Measurements from ENCODE around the gene C1orf226. TPM values are rescaled to one million over a fixed set of nuclear protein-coding genes. Genes with fewer than 3 reads are reported as not detected.

The C1orf226 gene
- total and polyA plus RNA-seq, 4 experiments from 2014 or later, result not detected

DNA sequence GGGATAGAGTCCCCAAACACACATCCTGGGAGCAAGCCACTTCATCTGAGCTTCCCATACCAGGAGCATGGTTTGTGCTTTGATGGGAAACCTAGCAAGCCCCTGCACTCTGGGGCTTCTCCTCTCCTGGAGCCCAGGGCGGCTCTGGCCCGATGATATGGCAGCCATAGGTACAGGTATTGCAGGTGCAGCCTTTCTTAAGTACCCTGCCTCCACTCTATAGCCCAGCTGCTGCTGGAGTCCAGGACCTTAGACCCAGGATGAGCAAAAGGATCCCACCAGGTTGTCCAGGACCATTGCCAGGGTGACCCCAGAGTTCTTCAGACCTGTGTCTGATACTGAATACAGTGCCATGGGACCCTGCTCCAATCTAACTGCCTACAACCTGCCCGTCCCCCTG lies 4.2 kb downstream of the C1orf226 start:
- ChIA-PET CTCF (ENCODE audit: partially characterized antibody) (no interaction called here), POLR2A (ENCODE audit: partially characterized antibody) (no interaction called here)
- Histone ChIP-seq H3K4me3 (ENCODE audit: low read length in 2 of 2) (no peak overlapping the region), H3K36me3 (ENCODE audit: insufficient read depth, low read length) (no peaks in the 10 kb centered on the region), H3K9me3 (ENCODE audit: control insufficient read depth in 1 of 2, low read length in 2 of 2) (no peaks in the 10 kb centered on the region), H3K27ac (ENCODE audit: low read depth, low read length) (no peak overlapping the region), H3K4me1 (ENCODE audit: insufficient read depth, low read length) (no peaks in the 10 kb centered on the region), H3K27me3 (ENCODE audit: insufficient read depth, low read length) (no peaks in the 10 kb centered on the region)
- DNase-seq, result no peak
- Mint-ChIP-seq H3K4me1 (peaks cover 0 to 2% (median 0%) of the 10 kb centered on the region in 4 donors), H3K36me3 (no peaks in the 10 kb centered on the region), H3K9me3 (no peaks in the 10 kb centered on the region), H3K27ac (no peak overlapping the region), H3K4me3 (no peak overlapping the region), H3K27me3 (peaks cover 5 to 19% of the 10 kb centered on the region in 2 donors)
- intact Hi-C loops (cut with micrococcal nuclease), result no loop called here

DNA sequence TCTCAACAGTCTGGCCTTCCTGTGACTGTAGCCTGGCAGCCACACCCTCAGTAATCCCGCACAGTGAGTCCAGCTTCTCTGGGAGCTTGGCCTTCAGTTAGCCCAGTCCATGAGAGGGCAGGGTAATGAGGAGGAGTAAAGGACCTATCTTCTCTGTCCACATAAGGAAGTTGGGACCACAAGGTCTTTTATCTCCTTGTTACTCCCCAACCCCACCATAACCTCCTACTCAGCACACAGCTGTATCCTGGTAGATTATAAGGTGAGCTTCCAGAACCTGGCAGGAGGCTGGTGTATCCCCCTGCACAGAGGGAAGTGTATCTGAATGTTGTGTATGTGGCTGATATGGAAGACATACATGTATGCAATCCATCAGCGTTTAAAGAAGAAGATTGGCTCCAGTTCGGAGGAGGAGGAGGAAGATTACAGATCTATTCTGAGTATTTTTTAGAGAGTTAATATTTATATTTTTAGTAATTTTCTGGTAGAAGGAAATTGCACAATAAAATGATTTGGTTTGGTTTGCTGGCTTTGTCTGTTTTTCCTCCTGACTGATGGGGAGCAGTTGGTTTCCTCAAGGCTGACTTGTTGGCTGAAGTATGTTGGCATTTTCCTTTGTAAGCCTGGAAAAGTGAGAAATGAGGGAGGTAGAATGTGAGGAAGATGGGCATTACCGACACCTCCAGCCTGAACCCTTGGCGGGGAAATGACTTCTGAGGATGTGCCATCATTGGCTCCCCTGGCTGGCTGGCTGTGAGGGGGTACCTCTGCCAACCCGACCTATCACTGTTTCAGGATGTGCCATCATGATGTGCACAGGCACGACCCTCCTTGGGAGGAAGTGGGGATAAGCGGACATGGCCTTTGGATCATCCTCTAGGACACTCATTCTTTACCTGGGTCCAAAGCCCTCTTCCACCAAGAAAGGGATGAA lies 5.0 kb downstream of the C1orf226 start:
- Histone ChIP-seq H3K36me3 (ENCODE audit: insufficient read depth, low read length) (no peaks in the 10 kb centered on the region), H3K9me3 (ENCODE audit: control insufficient read depth in 1 of 2, low read length in 2 of 2) (no peaks in the 10 kb centered on the region), H3K27ac (ENCODE audit: low read depth, low read length) (no peak overlapping the region), H3K27me3 (ENCODE audit: insufficient read depth, low read length) (no peaks in the 10 kb centered on the region), H3K4me3 (ENCODE audit: low read length in 2 of 2) (no peak overlapping the region), H3K4me1 (ENCODE audit: insufficient read depth, low read length) (no peaks in the 10 kb centered on the region)
- no peak overlapping the region for H3K4me3 Mint-ChIP-seq
- peaks cover 0 to 2% (median 0%) of the 10 kb centered on the region in 4 donors for H3K4me1 Mint-ChIP-seq
- CTCF ChIA-PET (ENCODE audit: partially characterized antibody), result no interaction called here
- no peak overlapping the region for H3K27ac Mint-ChIP-seq
- no peak for DNase-seq
- H3K9me3 Mint-ChIP-seq, result no peaks in the 10 kb centered on the region
- H3K36me3 Mint-ChIP-seq, result no peaks in the 10 kb centered on the region
- intact Hi-C loops (cut with micrococcal nuclease), result no loop called here
- POLR2A ChIA-PET (ENCODE audit: partially characterized antibody), result no interaction called here
- H3K27me3 Mint-ChIP-seq, result peaks cover 7 to 20% of the 10 kb centered on the region in 2 donors

DNA sequence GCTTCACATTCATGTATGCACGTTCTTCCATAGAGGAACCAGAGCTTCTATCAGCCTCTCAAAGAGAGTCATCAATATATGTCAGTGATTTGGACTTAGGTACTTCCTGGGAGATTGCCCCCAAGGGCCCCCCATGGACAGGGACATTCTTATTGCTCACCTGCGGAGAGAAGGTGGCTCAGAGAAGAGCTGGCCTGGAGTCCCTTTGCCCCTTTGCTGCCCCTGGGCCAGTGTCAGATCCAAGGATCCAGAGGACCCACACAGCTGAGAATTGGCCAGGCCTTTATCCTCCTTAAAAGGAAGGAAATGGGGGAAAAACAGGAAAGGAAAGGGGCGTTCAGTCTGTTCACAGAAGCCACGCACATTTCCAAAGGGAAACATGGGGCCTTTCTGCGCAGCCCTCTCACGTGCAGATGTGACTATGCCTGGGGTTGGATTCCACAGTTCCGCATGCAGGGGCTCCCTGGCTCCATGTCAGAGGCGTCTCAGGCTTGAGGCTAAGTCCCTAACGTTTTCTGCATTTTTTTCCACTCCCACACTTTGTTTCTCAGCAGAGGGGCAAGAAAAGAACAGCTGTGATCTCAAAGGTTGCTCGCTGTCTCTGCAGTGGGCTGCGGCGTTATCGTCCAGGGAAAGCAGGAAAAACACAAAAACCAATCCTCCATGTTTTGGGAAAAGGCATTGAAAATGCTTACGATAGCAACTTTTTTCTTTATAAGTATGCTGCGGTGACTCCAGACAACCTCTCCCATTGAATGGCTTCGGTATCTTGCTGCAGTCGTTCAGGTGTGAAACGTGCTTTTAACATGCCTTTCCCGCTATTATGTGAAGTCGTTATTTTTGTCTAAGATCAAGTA lies 5.9 kb downstream of the C1orf226 start:
- Mint-ChIP-seq H3K9me3 (no peaks in the 10 kb centered on the region), H3K27ac (no peak overlapping the region), H3K4me3 (no peak overlapping the region), H3K36me3 (no peaks in the 10 kb centered on the region), H3K4me1 (peaks cover 0 to 6% (median 0%) of the 10 kb centered on the region in 4 donors), H3K27me3 (peaks cover 7 to 20% of the 10 kb centered on the region in 2 donors)
- no peaks in the 10 kb centered on the region for H3K36me3 ChIP-seq (ENCODE audit: insufficient read depth, low read length)
- intact Hi-C loops (cut with micrococcal nuclease), result no loop called here
- CTCF ChIA-PET (ENCODE audit: partially characterized antibody), result no interaction called here
- H3K4me1 ChIP-seq (ENCODE audit: insufficient read depth, low read length), result no peaks in the 10 kb centered on the region
- POLR2A ChIA-PET (ENCODE audit: partially characterized antibody), result no interaction called here
- no peak overlapping the region for H3K27ac ChIP-seq (ENCODE audit: low read depth, low read length)
- H3K4me3 ChIP-seq (ENCODE audit: low read length in 2 of 2), result no peak overlapping the region
- H3K9me3 ChIP-seq (ENCODE audit: control insufficient read depth in 1 of 2, low read length in 2 of 2), result no peaks in the 10 kb centered on the region
- H3K27me3 ChIP-seq (ENCODE audit: insufficient read depth, low read length), result no peaks in the 10 kb centered on the region
- DNase-seq, result no peak

DNA sequence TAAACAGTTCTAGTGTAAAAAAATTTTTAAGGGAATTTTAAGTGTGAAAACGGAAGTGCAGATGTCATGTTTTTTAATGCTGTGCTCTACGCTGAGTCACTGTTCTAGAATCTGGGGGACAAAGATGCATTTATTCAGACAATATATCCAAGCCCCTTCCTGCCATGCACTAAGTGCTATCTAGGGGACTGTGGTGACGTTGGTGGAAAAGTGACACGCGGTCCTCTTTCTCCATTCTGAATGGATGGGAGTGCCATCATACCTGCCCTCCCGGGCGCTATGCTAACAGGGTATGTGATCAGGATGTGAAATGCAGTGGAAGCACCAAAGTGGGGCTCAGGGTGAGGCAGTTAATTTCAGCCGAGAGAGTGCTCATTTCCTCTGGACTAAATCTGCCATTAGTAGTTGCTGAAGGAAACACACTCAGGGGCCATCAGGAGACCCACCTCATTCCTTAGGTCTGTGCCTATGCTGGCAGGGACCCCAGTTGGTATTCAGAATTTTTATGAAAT lies 6.6 kb downstream of the C1orf226 start:
- Histone ChIP-seq H3K9me3 (ENCODE audit: control insufficient read depth in 1 of 2, low read length in 2 of 2) (no peaks in the 10 kb centered on the region), H3K4me1 (ENCODE audit: insufficient read depth, low read length) (no peaks in the 10 kb centered on the region), H3K4me3 (ENCODE audit: low read length in 2 of 2) (no peak overlapping the region), H3K27ac (ENCODE audit: low read depth, low read length) (no peak overlapping the region), H3K36me3 (ENCODE audit: insufficient read depth, low read length) (no peaks in the 10 kb centered on the region), H3K27me3 (ENCODE audit: insufficient read depth, low read length) (no peaks in the 10 kb centered on the region)
- intact Hi-C loops (cut with micrococcal nuclease), result no loop called here
- Mint-ChIP-seq H3K27me3 (peaks cover 8 to 20% of the 10 kb centered on the region in 2 donors), H3K9me3 (no peaks in the 10 kb centered on the region), H3K4me3 (no peak overlapping the region), H3K36me3 (no peaks in the 10 kb centered on the region), H3K27ac (no peak overlapping the region), H3K4me1 (peaks cover 0 to 6% (median 0%) of the 10 kb centered on the region in 4 donors)
- CTCF ChIA-PET (ENCODE audit: partially characterized antibody), result no interaction called here
- no peak for DNase-seq
- POLR2A ChIA-PET (ENCODE audit: partially characterized antibody), result no interaction called here

DNA sequence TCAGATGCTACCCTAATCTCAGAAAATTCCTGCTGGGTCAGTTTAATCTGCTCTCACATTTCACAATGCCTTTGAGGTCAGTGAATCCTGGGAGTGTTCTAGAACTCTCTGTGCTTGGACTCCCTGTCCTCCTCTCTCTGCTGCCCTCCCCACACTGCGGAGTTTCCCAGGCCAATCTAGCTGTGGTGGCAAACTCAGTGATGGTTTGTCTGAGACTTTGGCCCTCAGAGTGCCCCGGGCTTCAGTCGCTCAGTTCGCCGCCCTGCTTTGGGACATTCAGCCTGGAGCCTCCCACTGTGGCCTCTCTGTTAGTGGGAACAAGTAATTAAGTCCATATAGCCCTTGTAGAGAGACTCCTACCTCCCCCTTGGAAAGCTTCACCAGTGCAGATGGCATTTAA lies 7.1 kb downstream of the C1orf226 start:
- no peak for DNase-seq
- ChIA-PET CTCF (ENCODE audit: partially characterized antibody) (no interaction called here), POLR2A (ENCODE audit: partially characterized antibody) (no interaction called here)
- Histone ChIP-seq H3K27ac (ENCODE audit: low read depth, low read length) (no peak overlapping the region), H3K9me3 (ENCODE audit: control insufficient read depth in 1 of 2, low read length in 2 of 2) (no peaks in the 10 kb centered on the region), H3K4me3 (ENCODE audit: low read length in 2 of 2) (no peak overlapping the region), H3K36me3 (ENCODE audit: insufficient read depth, low read length) (no peaks in the 10 kb centered on the region), H3K27me3 (ENCODE audit: insufficient read depth, low read length) (no peaks in the 10 kb centered on the region), H3K4me1 (ENCODE audit: insufficient read depth, low read length) (no peaks in the 10 kb centered on the region)
- Mint-ChIP-seq H3K36me3 (no peaks in the 10 kb centered on the region), H3K27me3 (peaks cover 8 to 20% of the 10 kb centered on the region in 2 donors), H3K27ac (no peak overlapping the region), H3K4me3 (no peak overlapping the region), H3K9me3 (no peaks in the 10 kb centered on the region), H3K4me1 (peaks cover 0 to 6% (median 0%) of the 10 kb centered on the region in 4 donors)
- intact Hi-C loops (cut with micrococcal nuclease), result no loop called here

DNA sequence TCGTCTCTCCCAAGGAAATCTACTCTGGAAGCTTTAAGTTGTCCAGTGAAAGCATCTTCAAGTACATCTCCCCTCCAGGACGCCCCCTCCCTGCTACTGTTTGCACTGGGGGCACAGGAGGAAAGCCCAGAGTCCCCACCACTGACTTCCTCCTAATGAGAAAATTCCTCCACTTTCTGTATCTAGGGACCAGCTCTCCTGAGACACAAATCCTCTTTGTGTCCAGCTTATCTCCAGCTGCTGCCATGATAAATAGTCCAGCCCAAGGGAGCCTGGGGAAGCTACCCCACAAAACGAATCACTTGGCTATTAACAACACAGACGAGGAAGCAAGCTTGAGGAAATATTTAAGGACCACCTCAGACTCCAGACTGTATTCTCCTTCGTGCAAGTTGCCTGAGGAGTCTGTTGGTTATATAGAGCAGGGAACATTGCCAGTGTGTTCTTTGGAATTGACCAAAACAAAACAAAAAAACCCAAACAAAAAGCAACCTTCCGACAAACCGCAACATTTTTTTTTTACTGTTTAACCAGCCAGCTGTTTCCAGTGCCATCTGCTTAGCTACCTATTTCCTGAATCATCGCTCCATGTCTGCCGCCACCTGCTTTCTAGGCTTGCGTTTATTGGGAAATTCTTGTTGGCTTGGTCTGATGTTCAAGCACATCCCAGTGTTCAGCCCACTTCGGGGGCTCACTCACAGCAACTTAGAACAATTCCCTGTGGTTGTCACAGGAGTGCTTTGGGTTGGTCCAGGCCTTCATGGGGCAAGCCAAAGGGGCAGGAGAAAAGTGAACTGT lies 7.7 kb downstream of the C1orf226 start:
- Histone ChIP-seq H3K27me3 (ENCODE audit: insufficient read depth, low read length) (no peaks in the 10 kb centered on the region), H3K4me1 (ENCODE audit: insufficient read depth, low read length) (no peaks in the 10 kb centered on the region), H3K27ac (ENCODE audit: low read depth, low read length) (no peak overlapping the region), H3K9me3 (ENCODE audit: control insufficient read depth in 1 of 2, low read length in 2 of 2) (no peaks in the 10 kb centered on the region), H3K4me3 (ENCODE audit: low read length in 2 of 2) (no peak overlapping the region), H3K36me3 (ENCODE audit: insufficient read depth, low read length) (no peaks in the 10 kb centered on the region)
- DNase-seq, result no peak
- intact Hi-C loops (cut with micrococcal nuclease), result no loop called here
- no peak overlapping the region for H3K4me3 Mint-ChIP-seq
- no peaks in the 10 kb centered on the region for H3K36me3 Mint-ChIP-seq
- H3K9me3 Mint-ChIP-seq, result no peaks in the 10 kb centered on the region
- H3K27me3 Mint-ChIP-seq, result peaks cover 7 to 20% of the 10 kb centered on the region in 2 donors
- H3K27ac Mint-ChIP-seq, result no peak overlapping the region
- CTCF ChIA-PET (ENCODE audit: partially characterized antibody), result interaction anchor here (0.8 to 1.4 kb wide), 2 partner anchors 12 to 333 kb away, joined by 3 read pairs; no protein-coding TSS in a partner anchor
- peaks cover 0 to 6% (median 0%) of the 10 kb centered on the region in 4 donors for H3K4me1 Mint-ChIP-seq
- POLR2A ChIA-PET (ENCODE audit: partially characterized antibody), result no interaction called here
